GM18517 (cell line): ENCODE data around the gene PPP1R1B.

Source experiments
- ATAC-seq: cut with Tn5 transposase; IDR thresholded peaks from one replicate; pipeline ENCODE4 v1.9.1; 2021; ENCODE audit warnings: mild to moderate bottlenecking, moderate library complexity; ENCODE audit not compliant: unreplicated experiment

Gene PPP1R1B

GRCh38 chr17:39631403-39631802 is 4.7 kb downstream of the PPP1R1B start:
- no peak for ATAC-seq

- ATAC-seq = no peak
Observed at GRCh38 chr17:39632153-39632941, 5.6 kb downstream of the PPP1R1B start.

DNA sequence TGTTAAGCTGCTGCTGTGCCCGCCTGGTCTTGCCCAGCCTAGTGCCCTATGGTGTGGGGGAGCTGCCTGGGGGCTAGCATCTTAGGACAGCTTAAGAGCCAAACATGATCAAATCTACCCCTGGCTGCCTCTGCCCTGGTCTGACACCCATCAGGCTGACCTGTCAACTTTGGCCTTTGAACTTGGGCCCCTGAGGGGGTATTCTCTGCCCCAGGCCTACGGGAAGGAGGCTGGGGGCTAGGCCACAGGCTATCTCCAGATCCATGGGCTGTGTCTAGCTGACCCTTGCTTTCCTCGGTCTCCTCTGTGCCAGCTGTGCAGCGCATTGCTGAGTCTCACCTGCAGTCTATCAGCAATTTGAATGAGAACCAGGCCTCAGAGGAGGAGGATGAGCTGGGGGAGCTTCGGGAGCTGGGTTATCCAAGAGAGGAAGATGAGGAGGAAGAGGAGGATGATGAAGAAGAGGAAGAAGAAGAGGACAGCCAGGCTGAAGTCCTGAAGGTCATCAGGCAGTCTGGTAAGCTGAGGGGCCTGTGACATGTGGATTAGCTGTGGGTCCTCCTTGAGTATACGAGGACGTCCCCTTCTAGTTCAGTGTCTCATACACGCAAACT is 6.9 kb downstream of the PPP1R1B start:
- no peak for ATAC-seq

GRCh38 chr17:39634384-39634871 is 7.7 kb downstream of the PPP1R1B start:
- ATAC-seq = no peak

- ATAC-seq = no peak
Observed at GRCh38 chr17:39635614-39636176, 8.9 kb downstream of the PPP1R1B start.

DNA sequence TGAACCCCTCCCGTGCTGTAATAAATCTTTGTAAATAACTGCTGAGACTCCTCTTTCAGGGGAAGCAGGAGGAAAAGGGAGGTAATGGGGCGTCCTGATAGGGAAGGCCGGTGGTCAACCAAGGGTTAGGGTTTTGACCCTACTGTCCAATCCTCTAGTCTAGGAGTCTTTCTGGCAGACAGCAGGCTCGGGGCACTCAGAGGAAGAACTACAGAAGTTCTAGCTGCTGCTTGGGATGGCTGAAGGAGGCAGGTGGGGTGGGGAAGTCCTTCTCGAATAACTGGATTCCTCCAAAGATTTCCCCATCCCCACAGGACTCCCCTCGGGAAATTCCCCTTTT is 9.8 kb downstream of the PPP1R1B start:
- peak; percentile 25 for ATAC-seq

DNA sequence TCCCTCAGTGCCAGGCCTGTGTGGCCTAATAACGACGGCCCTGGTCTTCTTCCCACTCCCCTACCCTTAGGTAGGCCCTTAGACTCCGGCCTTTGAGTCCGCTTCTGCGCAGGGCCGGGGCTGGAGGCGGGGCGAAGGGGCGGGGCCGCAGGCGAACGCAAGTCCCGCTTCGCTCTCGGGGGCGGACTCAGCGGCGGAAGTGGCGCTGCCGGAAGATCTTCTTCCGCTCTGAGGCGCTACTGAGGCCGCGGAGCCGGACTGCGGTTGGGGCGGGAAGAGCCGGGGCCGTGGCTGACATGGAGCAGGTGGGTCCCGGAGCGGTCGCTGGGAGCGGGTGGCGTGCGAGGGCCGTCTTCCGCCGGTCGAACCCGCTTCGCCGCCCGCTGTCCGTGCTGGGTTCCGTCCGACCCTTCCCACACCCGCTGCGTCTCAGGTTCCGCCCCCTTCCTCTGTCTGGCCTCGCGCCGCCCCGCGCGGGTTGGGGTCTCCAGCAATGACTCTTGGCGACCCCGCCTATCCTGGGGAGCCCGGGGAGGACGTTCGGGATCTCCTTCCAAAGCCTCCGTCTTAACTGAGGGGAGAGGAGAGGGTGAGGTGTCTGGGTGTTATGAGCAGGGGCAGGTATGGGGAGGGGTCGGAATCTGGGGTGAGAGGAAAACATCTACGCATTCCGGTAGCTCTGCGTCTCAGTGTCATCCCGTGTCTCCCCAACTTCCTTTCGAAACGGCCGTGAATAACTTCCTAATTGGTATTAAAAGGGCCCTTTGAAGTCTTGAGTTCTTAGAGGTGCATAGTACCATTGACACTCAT is 10.4 kb downstream of the PPP1R1B start, which contains the start of gene STARD3:
TSS of gene STARD3 (plus strand) at position 218 of the 810 bp plus-strand sequence. CDS start 16,388 bp downstream, outside the sequence.
- peak; percentile 72 for ATAC-seq

DNA sequence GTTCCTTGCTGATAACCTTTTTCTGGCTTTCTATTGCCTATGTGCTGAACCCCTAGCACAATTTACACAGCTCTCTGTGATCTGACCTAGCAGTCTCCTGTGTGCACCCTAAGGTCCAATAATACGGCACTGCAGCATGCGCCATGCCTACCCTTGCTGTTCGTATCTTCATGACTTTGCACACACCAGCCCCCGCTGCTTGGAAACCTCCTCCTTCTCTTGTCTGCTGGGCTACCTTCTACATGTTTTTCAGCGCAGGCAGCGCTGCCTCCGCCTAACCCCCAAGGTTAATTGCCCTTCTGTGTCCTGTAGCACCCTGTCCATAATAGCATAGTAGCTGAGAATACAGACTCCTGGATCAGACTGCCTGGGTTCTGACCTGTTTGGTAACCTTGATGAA is 11.6 kb downstream of the PPP1R1B start:
- no peak for ATAC-seq

DNA sequence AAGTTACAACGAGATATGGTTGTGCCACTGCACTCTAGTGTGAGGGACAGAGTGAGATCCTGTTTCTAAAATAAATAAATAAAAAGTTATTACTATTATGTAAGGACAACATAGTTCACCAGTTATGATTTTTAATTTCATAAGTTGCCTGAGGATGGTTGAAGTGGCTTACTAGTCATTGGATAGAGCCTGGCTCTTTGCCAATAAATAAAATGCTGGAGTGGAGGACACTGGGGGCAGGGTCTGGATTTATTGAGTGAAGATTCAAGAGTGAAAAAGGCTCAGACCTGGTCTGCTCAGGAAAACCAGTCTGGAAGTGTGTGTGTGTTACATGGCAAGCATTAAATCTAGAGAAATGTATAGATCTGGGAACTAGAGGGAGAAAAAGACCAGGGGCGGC is 12.3 kb downstream of the PPP1R1B start:
- ATAC-seq = no peak

DNA sequence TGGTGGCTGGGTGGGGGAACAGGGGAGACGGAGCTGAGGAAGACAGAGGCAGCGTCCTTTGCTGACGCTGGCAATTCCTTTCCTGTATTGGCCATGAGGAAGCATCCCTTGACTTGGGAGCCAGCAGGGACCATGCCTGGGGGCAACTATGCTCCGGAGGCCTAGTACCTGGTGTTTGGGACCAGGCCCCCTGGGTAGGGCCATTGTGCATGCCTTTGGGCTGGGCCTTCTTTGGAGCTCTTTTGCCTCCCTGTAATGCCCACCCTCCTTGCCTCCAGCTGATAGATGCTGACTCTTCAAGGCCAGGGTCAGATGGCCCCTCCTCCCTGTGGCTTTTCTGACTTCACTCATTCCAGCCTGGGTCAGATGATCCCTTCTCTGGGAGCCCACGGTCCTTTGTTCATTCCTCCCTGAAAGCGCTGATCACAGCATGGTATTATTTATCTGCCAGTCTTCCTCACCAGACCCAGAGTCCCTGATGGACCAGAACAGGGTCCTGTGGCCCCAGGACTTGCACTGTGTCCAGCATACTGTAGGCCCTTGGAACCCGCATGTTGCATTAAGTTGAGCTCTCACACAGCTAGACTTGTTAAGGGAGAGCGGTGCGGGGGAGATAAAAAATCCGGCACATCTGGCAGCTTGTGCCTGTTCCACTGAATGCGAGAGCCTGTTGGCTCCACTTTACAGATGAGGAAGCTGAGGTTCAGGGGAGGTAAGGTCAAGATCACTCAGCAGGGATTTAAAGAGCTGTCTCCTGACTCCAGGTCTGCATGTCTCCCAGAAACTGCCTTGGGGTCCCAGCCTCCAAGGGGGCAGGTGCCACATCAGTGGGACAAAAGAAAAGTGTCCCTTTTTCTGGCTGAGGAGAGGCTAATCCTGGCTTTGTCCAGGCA is 13.1 kb downstream of the PPP1R1B start:
- ATAC-seq = no peak

DNA sequence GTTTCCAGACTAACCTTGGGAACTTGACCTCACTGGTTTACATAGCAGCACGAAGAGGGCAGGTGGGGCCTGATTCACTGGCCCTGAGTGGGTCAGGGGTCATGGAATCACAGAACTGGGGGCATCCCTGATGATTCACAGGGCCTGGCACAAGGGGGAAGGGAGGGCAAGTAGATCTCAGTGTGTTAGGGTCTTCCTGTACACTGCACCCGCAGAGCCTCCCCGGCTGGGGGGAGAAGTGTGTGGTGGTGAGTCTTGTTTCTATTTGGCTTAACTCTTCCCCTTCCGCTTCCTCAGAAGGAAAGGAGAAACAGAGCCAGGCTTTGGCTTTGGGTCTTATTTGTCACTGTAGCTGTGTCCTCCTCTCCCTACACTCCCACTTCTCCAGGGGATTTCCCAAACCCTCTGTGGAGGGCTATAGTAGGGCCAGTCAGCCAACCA is 13.9 kb downstream of the PPP1R1B start:
- ATAC-seq = no peak

- no peak for ATAC-seq
Observed at GRCh38 chr17:39641097-39641496, 14.3 kb downstream of the PPP1R1B start.

DNA sequence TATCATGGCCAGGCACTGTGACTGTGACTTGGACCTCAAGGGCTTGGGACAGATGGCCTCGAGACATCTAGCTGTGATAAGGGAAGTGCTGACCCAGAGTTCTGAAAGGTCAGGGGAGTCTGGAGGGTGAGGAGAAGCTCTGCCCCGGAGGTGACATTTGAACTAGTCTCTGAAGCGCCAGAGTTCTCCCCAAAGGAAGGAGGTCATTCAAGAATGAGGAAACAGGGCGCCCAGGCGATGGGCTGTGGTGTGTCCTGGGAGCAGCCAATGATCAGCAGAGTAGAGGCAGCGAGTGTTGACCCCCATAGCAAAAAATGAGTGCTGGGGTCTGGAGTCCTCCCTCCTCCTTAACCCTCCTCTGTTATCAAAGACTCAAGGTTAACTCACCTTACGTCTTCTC is 15.1 kb downstream of the PPP1R1B start:
- ATAC-seq = no peak

GRCh38 chr17:39642291-39643074 is 15.7 kb downstream of the PPP1R1B start:
- ATAC-seq = no peak

DNA sequence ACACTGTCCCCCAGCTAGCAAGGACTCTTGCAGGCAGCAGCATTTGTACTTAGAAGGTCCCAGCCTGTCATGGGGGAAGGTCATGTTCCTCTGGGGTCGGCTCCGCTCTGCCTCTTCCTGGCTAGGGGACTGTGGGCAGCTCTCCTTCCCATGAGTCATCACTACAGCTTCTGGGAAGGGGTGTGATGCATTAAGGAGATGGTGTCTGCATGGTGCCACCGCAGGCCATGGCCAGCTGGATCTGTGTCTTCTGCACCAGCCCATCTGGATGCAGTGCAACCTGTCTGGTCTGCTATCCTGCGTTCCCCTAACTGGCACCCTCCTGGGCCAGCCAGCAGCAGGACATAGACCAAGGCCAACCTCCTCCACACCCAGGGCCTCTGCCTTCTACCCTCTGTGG is 16.5 kb downstream of the PPP1R1B start:
- ATAC-seq = no peak

GRCh38 chr17:39647256-39647655 is 20.5 kb downstream of the PPP1R1B start:
- ATAC-seq = no peak

GRCh38 chr17:39648616-39649366 is 22.0 kb downstream of the PPP1R1B start:
- ATAC-seq = no peak

GRCh38 chr17:39650121-39650579 is 23.4 kb downstream of the PPP1R1B start:
- ATAC-seq = no peak
